G401.6 (cell line): Measurements from ENCODE around the gene CHD1L.
"Not testable (repeated sequence)": the region's sequence is repeated elsewhere in the genome, so short reads cannot be mapped to it uniquely, and the experiment has no call there.

ENCODE experiments used
- FAIRE-seq: peaks from 2 replicates; lab custom pipeline; 2012; peaks lifted over from hg19 to GRCh38; lab: Jason Lieb, UNC

Gene CHD1L

DNA sequence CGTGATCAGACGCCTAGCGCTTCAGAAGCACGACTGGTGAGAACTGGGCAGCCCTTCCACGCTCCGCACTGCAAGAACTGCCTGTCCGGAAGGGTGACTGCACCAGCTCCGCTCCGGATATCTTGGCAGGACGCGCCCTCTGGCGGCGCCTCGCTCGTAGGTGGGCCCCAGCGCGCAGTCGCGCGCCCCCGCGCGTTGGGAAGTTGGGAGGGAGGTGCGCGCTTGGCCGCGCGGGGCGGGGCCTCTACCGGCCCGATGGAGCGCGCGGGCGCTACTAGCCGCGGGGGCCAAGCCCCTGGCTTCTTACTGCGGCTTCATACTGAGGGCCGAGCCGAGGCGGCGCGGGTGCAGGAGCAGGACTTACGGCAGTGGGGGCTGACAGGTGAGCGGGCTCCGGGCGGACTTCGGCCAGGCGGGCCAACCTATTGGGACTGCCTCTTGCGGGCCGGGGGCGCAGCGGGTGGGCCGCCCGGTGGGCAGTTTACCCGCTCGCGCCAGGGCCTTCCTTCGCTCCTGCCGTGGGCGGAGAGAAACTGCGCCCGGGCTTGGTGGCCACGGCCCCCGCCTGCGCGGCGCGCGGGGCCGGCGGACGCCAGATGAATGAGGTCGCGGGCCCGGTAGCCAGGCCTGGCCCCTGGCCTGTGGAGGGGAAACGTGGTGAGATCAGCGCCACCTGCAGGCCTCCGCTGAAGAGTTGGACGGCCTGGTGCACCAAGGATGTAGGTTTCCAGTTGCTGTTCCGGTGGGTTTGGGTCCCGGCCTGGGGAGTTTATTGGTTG lies at the start of gene CHD1L:
Gene CHD1L, plus strand, starts transcription at position 236 of the 779 bp plus-strand sequence. Its CDS starts 20 bp downstream, at position 256.
- no peak for FAIRE-seq

DNA sequence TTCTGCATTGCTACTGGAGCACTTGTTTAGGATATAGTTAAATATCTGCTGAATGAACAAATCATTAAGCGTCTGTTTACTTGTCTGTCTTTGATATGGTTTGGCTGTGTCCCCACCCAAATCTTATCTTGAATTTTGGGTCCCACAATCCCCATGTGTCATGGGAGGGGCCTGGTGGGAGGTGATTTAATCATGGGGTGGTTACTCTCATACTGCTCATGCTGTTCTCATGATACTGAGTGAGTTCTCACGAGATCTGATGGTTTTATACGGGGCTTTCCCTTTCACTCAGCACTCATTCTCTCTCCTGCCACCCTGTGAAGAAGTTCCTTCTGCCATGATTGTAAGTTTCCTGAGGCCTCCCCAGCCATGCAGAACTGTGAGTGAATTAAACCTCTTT lies 45.2 kb upstream of the CHD1L start:
- FAIRE-seq = not testable (repeated sequence)

DNA sequence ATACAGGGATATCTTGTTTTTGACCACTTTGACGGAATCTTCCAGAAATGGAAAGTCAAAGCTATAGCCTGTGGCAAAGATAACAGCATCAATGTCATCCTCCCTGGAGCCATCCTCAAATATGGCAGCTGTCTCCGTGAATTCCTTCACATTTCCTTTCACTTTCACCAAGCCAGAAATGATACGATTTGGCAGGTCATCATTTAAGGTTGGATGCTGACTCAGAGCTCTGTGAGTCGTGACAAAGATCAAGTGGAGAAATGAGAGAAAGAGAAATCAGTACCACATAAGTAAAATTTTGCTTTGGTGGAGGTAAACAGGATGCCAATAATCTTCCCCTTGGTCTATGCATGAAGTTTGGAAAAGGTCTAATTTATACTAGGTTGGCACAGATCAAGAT lies 41.2 kb upstream of the CHD1L start:
- FAIRE-seq = no peak

DNA sequence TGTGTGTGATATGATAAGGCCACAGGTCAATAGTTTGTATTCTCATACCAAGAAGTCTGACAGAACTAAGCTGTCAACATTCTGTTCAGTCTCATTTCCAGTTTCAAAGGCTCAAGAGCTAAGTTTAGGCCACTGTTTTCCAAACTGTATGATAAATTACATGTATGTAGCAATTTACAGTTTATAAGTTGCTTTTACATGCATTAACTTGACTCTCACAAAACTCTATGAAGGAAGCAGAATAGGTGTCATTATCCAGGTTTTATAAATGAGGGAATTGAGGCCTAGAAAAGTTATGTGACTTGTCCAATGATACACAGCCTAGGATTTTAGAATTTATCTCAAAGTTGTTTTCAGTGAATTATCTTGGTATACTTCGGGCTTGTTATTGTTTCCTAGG lies 40.7 kb upstream of the CHD1L start:
- FAIRE-seq = no peak

DNA sequence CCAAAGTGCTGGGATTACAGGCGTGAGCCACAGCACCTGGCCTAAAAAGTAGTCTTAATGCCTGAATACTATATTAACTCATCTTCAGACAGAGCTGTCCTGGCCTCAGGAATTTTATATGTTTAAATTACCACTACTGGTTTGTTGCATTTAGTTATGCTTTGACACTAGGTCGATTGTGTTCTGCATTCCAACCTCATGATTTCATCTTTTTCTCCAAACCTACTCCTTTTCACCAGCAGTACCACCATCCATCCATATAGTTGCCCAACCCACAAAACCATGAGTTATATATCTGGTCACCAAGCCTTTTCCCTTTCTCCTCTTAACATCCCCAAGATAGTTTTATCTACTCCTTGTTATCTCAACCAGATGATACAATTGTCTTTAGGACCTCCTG lies 39.9 kb upstream of the CHD1L start:
- no peak for FAIRE-seq

DNA sequence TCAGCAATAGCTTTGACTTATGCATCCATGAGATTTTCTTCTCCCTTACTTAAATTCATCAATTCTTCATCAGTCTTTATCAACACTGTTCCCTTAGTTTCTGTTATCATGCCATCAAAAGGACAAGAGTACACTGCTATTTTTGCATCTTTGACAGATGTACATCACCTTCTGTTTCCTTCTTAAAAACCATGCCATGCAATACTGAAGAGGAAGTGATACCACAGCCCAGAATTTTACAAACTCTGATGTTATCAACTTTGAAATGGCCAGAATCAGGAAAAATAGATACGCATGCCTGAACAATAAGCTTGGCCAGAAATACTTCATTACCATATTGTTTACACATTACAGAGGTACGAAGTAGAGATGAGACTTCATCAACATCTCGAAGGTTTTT lies 38.4 kb upstream of the CHD1L start:
- FAIRE-seq = no peak

DNA sequence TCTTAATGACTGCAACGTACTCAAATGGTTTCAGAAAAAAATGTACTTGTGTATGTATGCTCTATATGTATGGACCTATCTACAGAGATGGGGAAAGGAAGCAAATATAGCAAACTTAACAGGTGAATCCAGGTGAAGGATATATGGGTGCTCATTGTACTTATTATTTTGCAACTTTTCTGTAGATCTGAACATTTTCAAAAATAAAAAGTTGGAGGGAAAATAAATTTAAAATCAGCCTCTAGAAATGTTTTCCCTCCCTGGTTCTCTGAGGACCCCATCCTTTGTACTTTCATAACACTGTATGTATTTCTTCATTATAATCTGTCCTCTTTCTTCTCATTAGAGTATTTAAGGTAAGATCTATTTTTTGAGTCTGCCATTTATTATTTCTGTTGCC lies 35.3 kb upstream of the CHD1L start:
- no peak for FAIRE-seq

DNA sequence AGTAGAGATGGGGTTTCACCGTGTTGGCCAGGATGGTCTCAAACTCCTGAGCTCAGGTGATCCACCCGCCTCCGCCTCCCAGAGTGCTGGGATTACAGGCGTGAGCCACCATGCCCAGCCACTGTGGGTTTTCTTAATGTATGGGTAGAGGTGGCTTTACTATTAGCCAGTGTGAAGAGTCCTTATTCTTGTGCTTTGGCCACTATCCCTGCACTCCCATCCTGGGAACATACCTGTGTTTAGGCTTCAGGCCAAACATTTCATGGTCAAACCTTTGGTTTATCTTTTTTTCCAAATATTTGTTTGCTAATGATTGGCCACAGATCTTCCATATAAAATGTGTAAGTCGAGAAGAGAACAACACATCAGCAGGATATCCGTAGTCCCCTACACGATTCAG lies 33.9 kb upstream of the CHD1L start:
- FAIRE-seq = no peak

DNA sequence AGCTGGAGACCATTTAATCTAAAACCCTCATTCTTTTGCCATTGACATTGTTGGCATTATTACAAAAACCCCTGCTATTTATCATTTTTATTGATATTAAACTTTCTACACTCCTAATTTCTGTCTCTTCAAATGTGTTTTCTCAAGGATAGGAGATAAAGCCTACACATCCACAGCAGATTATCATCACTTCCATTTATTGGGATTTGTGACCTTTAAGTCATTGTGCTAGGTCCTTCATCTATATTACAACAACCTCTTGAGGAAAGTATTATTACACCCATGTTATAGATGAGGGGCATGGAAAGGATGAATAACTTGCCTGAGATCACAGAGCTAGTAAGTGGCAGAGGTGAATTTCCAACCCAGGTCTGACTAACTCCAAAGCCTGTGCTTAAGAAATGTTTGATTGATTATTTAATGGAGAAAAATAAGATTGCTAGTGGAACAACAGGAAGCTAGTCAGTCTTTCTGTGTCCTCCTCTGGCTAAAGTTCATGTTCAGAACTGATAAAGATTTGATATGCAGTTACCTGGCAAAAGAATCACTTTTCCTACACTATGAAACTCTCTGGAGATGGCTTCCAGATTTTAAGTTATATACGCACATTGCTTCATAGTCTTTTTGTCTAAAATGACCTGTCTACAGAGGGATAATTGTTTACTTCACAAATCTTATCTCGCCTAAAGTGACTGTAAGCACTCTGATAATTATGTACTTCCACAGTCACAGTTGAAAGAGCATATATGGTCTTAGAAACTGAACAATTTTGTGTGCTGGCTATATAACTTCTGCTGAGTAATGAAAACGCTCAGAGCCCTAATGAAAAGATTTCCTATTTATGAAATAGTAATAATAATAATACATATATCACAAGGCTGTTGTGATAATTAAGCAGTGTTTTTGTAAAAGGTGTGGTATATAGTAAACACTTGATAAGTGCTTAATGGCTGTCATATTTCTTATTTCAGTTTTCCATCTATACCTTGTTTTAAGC lies 32.4 kb upstream of the CHD1L start:
- no peak for FAIRE-seq

DNA sequence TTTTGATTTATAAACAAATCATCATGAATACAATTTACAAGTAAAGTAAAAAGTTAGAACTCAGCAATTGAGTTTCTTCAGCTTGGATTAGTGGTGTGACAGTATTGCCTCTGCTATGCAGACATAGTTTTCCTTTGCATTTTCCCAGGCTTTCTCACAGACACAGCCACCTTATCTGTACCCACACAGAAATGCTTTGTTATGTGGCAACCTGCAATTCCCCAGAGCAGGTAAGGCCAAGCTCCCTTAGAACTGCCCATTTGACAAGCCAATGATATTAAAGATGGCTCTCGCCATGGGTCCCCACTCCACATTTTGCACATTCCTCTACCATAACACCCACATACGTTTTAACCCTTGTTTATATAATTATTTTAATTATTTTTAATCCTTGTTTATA lies 31.5 kb upstream of the CHD1L start:
- no peak for FAIRE-seq

DNA sequence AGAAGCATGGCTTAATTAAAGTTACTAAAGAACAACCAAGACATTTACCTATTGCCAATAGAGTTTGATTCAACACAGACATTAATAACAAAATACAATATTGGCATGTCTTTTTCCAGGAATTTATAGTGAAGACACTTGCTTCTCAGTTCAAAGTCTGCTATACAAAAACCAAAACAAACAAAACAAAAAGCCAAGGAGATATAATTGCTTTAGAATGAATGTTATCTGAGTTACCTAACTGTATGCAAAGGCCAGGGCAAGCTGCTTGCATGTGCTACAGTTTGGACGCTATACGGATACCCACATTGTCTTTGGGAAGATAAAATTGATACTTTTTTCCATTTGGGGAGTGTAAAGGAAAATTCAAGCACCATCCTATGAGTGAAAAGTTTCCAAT lies 30.9 kb upstream of the CHD1L start:
- no peak for FAIRE-seq

DNA sequence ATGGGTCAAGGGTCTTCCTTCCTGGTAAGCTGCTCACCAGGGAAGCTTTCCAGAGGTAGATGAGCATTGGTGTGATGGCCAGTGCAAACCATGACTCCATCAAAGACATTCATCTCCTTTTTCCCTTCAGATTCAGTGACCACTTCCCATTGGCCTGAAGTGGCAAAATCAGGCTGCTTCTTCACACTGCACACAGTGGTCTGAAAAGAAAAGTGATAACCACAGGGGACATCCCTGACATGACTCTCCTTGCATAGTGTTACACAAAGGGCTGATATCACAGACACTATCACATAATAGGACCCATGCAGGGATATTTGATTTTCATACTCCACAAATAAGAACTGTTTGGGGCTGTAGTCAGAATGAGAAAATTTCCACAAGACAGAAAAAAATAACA lies 29.2 kb upstream of the CHD1L start:
- FAIRE-seq = no peak

DNA sequence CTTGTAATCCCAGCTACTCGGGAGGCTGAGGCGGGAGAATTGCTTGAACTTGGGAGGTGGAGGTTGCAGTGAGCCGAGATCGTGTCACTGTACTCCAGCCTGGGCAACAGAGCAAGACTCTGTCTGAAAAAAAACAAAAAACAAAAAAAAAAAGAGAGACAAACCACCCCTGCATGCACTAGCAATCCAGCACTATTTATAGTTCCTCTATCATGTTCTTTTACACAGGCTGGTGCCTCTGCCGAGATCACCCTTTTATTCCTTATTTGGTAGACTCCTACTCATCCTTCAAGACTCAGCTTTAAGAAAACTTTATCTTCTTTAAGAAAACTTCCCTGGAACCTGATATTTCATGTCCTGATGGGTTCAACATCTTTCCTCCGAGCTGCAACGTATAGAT lies 28.2 kb upstream of the CHD1L start:
- FAIRE-seq = no peak

DNA sequence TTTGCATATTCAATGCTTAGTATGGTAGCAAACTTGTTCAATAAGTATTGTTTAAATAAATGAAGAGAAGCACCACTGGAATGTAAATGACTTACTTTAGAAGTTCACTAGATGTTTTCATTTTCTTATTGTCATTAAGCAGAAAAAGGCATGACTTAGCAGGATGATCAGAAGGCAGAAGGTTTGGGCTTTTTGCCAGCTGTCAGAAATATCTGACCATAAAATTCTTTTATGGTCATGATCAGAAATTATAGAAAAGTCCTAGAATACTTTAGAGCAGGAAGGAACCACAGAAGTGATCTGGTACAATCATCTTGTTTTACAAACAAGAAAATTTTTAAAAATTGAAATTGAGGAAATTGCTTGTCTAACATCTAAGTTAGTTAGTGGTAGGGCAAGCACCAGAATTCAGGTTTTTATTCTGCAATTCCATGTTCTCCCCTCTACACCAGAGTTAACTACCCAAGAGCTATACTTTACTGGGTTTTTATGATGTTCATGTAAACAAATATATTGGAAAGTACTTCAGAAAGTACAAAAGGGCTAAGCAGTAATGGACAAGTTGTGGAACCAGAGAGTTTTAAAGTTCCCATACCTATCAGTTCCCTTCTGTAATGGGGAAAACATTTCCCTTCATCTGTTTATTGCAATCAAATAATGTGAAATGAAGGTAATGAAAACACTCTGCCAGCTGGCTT lies 27.5 kb upstream of the CHD1L start:
- no peak for FAIRE-seq

DNA sequence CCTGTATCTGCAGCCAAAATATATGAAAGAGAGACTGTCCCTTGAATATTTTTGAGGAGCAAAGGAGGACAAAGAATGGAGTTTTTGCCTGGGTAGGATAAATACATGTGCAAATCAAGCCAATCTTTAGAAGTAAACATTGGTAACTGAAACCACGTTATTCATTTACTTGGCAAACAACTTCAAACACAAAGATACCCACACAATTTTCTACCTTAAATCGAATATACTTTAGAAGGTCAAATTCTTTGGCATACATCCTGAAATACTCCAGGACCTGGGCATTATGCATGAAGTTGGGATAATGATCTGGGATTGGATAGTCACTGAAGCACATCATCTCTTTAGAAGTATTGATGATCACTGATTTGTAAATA lies 27.0 kb upstream of the CHD1L start:
- FAIRE-seq = no peak

DNA sequence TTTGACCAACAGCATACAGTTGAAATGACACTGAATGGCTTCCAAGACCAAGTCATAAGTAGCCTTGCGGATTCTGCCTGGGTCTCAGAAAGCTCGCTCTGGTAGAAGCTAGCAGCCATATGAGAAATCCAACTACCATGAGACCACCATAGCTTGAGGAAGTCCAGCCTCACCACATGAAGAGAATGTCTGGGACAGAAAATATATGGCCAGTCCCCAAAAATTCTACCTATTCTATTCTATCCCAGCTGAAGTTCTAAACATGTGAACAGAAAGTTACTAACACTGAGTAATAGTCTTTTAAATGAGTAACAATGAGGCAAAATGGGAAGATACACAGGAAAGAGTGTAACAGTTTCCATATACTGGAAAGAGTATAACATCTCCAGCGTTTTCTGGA lies 26.4 kb upstream of the CHD1L start:
- no peak for FAIRE-seq

DNA sequence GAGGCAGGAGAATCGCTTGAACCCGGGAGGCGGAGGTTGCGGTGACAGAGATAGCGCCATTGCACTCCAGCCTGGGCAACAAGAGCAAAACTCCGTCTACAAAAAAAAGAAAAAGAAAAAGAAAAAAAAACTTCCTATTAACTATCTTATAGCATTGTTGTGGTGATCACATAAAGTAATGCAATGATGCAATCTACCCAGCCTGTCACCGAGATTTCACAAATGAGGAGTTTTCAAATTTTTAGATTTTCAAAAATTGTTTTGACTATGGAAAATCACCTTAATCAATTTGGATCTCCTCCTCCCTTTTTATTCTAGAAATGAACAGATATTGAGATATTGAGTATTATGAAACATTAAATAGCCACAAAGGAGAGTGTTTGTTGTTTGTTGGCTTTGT lies 25.3 kb upstream of the CHD1L start:
- FAIRE-seq = no peak

DNA sequence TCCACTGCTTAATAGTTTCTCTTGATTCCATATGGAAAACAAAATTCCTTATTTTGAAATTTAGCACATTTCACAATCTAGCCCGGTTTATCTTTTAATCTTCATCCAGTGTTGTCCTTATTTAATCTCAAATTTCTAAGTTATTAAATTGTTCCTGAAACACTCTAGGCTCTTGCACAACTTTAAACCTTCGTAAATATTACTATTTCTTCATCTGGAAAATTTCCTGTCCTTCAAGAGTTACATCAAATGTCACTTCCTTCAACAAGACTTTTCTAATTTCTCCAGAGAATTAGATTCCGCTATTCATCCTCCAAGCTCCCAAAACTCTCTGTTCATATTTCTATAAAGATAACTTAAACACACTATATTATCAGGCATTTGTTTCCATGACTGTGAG lies 23.9 kb upstream of the CHD1L start:
- no peak for FAIRE-seq

DNA sequence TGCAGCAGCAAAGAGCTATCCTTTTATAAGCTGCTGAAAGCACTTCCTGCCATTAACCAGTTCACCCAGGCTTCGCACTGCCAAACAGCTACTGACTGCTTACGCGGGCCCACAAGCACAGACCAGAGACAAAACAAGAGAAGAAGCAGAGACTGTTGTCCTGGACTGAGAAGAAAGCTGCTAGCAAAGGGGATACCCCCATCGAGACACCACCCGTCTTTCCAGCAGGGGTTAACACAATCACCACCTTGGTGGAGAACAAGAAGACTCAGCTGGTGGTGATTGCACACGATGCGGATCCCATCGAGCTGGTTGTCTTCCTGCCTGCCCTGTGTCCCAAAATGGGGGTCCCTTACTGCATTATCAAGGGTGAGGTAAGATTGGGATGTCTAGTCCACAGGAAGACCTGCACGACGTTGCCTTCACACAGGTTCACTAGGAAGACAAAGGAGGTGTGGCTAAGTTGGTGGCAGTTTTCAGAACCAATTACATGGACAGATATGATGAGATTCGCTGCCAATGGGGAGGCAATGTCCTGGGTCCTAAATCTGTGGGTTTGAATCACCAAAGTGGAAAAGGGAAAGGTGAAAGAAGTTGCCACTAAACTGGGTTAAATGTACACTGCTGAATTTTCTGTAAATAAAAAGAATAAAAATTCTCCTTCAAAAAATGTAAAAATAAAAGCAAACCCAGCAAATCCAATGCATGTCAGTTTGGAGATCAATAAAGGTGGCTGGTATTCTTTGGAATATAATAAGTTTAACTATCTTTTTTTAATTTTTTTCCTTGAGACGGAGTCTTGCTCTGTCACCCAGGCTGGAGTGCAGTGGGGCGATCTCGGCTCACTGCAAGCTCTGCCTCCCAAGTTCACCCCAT lies 18.5 kb upstream of the CHD1L start:
- no peak for FAIRE-seq

DNA sequence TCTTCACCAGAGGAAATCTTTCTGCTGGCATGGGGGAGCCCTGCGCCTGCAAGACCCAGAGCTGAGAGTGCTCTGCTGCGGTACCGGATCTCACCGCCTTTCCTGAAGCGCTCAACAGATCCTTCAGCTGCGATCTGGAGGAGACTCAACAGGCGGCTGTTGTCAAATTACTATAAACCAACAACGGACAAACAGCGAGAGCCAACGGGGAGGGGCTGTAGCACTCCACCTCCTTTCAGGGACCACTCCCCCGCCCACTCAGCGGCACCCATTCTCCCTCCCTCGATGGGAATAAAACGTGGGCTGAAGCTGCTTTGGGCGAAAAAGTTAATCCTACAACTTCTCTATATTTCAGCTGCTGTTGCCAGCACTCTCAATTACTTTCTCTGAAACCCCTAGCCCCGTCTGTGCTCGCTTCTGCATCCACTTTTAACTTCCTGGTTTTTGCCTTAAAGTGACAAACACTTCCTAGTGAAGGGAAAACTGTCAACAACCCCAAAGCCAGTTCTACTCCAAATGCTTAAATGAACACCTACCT lies 17.2 kb upstream of the CHD1L start, which contains the start of gene FMO5:
Gene FMO5, minus strand, starts transcription at position 147 of the 538 bp plus-strand sequence. CDS start 310 bp downstream, outside the sequence.
- no peak for FAIRE-seq

DNA sequence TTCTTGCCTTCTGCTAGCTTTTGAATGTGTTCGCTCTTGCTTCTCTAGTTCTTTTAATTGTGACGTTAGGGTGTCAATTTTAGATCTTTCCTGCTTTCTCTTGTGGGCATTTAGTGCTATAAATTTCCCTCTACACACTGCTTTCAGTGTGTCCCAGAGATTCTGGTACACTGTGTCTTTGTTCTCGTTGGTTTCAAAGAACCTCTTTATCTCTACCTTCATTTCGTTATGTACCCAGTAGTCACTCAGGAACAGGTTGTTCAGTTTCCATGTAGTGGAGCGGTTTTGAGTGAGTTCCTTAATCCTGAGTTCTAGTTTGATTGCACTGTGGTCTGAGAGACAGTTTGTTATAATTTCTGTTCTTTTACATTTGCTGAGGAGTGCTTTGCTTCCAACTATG lies 11.5 kb upstream of the CHD1L start:
- not testable (repeated sequence) for FAIRE-seq
